CD14-positive monocyte (primary cell): ENCODE measurements around the gene MTR. TPM values are rescaled to one million over a fixed set of nuclear protein-coding genes. Genes with fewer than 3 reads are reported as not detected.

Experiments
- DNase-seq, 3 donors: peaks; one replicate each; pipeline ENCODE4 v3.0.0-alpha.2; 2011 to 2022
- H2AFZ ChIP-seq: 2 replicates; pipeline ENCODE4 v1.6.0; 2012; ENCODE audit warnings: mild to moderate bottlenecking, low read depth, low read length, inconsistent platforms; ENCODE audit not compliant: insufficient read depth, poor library complexity, severe bottlenecking
- H3K27ac ChIP-seq, 2 donors: 1 replicate in 1 of 2; 2 replicates in 1 of 2; pipeline ENCODE4 v1.5.1; 2012 to 2013; ENCODE audit warnings: low read length in 2 of 2, control low read depth in 1 of 2, inconsistent platforms in 1 of 2, low read depth in 1 of 2, mild to moderate bottlenecking in 1 of 2
- H3K27me3 ChIP-seq, 2 donors: one replicate each; pipeline versions ENCODE4 v1.6.0 to v1.6.1; 2011 to 2013; ENCODE audit warnings: low read length in 2 of 2; ENCODE audit not compliant: control insufficient read depth in 2 of 2, insufficient read depth in 2 of 2
- H3K36me3 ChIP-seq, 2 donors: replicated peaks in 1 of 2; 1 replicate in 1 of 2; 2 replicates in 1 of 2; pipeline versions ENCODE4 v1.5.1 to v1.6.1; 2012 to 2013; ENCODE audit warnings: low read length in 2 of 2, control low read depth in 1 of 2, inconsistent platforms in 1 of 2, mild to moderate bottlenecking in 1 of 2; ENCODE audit not compliant: insufficient read depth in 2 of 2, control insufficient read depth in 1 of 2
- H3K4me1 ChIP-seq, 2 donors: 1 replicate in 1 of 2; 2 replicates in 1 of 2; pipeline versions ENCODE4 v1.5.1 to v1.6.1; 2012 to 2013; ENCODE audit warnings: low read length in 2 of 2, control low read depth in 1 of 2, inconsistent platforms in 1 of 2, mild to moderate bottlenecking in 1 of 2, moderate library complexity in 1 of 2; ENCODE audit not compliant: insufficient read depth in 2 of 2, control insufficient read depth in 1 of 2
- H3K4me2 ChIP-seq: replicated peaks from 2 replicates; pipeline ENCODE3; 2012; ENCODE audit warnings: low read length, moderate library complexity, mild to moderate bottlenecking; ENCODE audit not compliant: poor library complexity, severe bottlenecking; ENCODE audit errors: extremely low read depth
- H3K4me3 ChIP-seq, 3 experiments: fragments of 200-600 bp in 1 of 3; sonication (generic) in 1 of 3; replicated peaks in 1 of 3; 1 replicate in 2 of 3; 2 replicates in 1 of 3; pipeline ENCODE4 v1.5.1; 2011 to 2013; ENCODE audit warnings: low read length in 3 of 3, mild to moderate bottlenecking in 3 of 3, control low read depth in 2 of 3, low read depth in 2 of 3, inconsistent platforms in 1 of 3, moderate library complexity in 1 of 3
- H3K79me2 ChIP-seq: 2 replicates; pipeline ENCODE4 v1.6.0; 2012; ENCODE audit warnings: mild to moderate bottlenecking, control low read depth, inconsistent platforms, low read length, moderate library complexity; ENCODE audit not compliant: insufficient read depth
- H3K9ac ChIP-seq: 2 replicates; pipeline ENCODE4 v1.6.0; 2017; ENCODE audit warnings: low read length, mild to moderate bottlenecking; ENCODE audit not compliant: insufficient read depth, poor library complexity, severe bottlenecking
- H3K9me3 ChIP-seq, 2 donors: replicated peaks in 1 of 2; 1 replicate in 1 of 2; 2 replicates in 1 of 2; pipeline versions ENCODE4 v1.5.1 to v1.6.1; 2012 to 2013; ENCODE audit warnings: low read length in 2 of 2, control low read depth in 1 of 2; ENCODE audit not compliant: control insufficient read depth in 1 of 2, insufficient read depth in 1 of 2
- H4K20me1 ChIP-seq: 2 replicates; pipeline ENCODE4 v1.6.0; 2012; ENCODE audit warnings: mild to moderate bottlenecking, low read length, control low read depth, moderate library complexity; ENCODE audit not compliant: insufficient read depth
- H3K27ac Mint-ChIP-seq, 7 donors: one replicate each; pipeline ENCODE4 v1.8.0; 2020; ENCODE audit warnings: mild to moderate bottlenecking in 7 of 7, mixed read lengths in 7 of 7, moderate library complexity in 6 of 7, inconsistent platforms in 2 of 7
- H3K27me3 Mint-ChIP-seq, 3 donors: one replicate each; pipeline ENCODE4 v1.8.0; 2021 to 2022; ENCODE audit warnings: low read depth in 3 of 3, mild to moderate bottlenecking in 3 of 3, mixed read lengths in 3 of 3, moderate library complexity in 3 of 3, inconsistent platforms in 1 of 3
- H3K36me3 Mint-ChIP-seq, 2 donors: one replicate each; pipeline ENCODE4 v1.8.0; 2020; ENCODE audit warnings: mixed read lengths in 2 of 2, inconsistent platforms in 1 of 2, mild to moderate bottlenecking in 1 of 2
- H3K4me1 Mint-ChIP-seq: one replicate; pipeline ENCODE4 v1.8.0; 2020; ENCODE audit warnings: mild to moderate bottlenecking, mixed read lengths
- H3K4me3 Mint-ChIP-seq, 2 donors: one replicate each; pipeline ENCODE4 v1.8.0; 2020; ENCODE audit warnings: mild to moderate bottlenecking in 2 of 2, mixed read lengths in 2 of 2, moderate library complexity in 1 of 2
- H3K9me3 Mint-ChIP-seq, 7 donors: one replicate each; pipeline ENCODE4 v1.8.0; 2020 to 2022; ENCODE audit warnings: mixed read lengths in 7 of 7, mild to moderate bottlenecking in 6 of 7, moderate library complexity in 6 of 7, inconsistent platforms in 2 of 7
- WGBS: methylation state at CpG from one replicate; pipeline ENCODE4 v1.1.5; 2013; ENCODE audit warnings: missing lambda C conversion rate; ENCODE audit not compliant: insufficient coverage; 5-methylcytosine and 5-hydroxymethylcytosine counted together
- intact Hi-C, 2 donors: fragments of 100-400 bp; cut with micrococcal nuclease; formaldehyde crosslinking; loops; one replicate each; pipeline versions ENCODE4 v1.15.0 to v1.15.1; 2023
- polyA plus RNA-seq, 3 donors: library from polyadenylated mRNA; depleted of rRNA in 1 of 3; unstranded in 2 of 3; stranded (reverse) in 1 of 3; fragments of 300-500 nt in 2 of 3; fragments of >200 nt in 1 of 3; fragmentation: Illumina TruSeq in 2 of 3; gene quantifications; 1 replicate in 2 of 3; 2 replicates in 1 of 3; pipeline ENCODE4 v1.2.3, GENCODE V29; 2012 to 2021
- TF ChIP-seq, protein P1 (sequence below): fragments of 200-600 bp; IDR thresholded peaks from one replicate; pipeline ENCODE4 v1.8.0; 2022; ENCODE audit warnings: antibody characterized with exemption, mild to moderate bottlenecking

Gene MTR
- polyA plus RNA-seq, 3 donors = 3.4 to 5.4 (median 4.7) TPM

- Mint-ChIP-seq H3K9me3 (no peaks in the 10 kb centered on the region), H3K4me1 (peaks cover 4% of the 10 kb centered on the region), H3K36me3 (no peaks in the 10 kb centered on the region), H3K27me3 (peaks cover 5 to 9% (median 5%) of the 10 kb centered on the region in 3 donors), H3K4me3 (no peak overlapping the region), H3K27ac (no peak overlapping the region)
- H3K36me3 ChIP-seq = no peaks in the 10 kb centered on the region
- TF ChIP-seq, protein P1, sequence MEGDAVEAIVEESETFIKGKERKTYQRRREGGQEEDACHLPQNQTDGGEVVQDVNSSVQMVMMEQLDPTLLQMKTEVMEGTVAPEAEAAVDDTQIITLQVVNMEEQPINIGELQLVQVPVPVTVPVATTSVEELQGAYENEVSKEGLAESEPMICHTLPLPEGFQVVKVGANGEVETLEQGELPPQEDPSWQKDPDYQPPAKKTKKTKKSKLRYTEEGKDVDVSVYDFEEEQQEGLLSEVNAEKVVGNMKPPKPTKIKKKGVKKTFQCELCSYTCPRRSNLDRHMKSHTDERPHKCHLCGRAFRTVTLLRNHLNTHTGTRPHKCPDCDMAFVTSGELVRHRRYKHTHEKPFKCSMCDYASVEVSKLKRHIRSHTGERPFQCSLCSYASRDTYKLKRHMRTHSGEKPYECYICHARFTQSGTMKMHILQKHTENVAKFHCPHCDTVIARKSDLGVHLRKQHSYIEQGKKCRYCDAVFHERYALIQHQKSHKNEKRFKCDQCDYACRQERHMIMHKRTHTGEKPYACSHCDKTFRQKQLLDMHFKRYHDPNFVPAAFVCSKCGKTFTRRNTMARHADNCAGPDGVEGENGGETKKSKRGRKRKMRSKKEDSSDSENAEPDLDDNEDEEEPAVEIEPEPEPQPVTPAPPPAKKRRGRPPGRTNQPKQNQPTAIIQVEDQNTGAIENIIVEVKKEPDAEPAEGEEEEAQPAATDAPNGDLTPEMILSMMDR = no peak
- H3K27ac ChIP-seq = no peak overlapping the region
- no peak overlapping the region for H3K9ac ChIP-seq
- no peaks in the 10 kb centered on the region for H3K4me1 ChIP-seq
- no CpG with 5 or more reads among the region's 3 CpGs for WGBS
- H3K27me3 ChIP-seq = no peaks in the 10 kb centered on the region
- no peak overlapping the region for H3K4me3 ChIP-seq
- H3K9me3 ChIP-seq = no peaks in the 10 kb centered on the region
- H3K4me2 ChIP-seq = no peak overlapping the region
- H2AFZ ChIP-seq = no peak overlapping the region
- intact Hi-C loops = no loop called here
- DNase-seq = no peak
- H4K20me1 ChIP-seq = no peaks in the 10 kb centered on the region
- H3K79me2 ChIP-seq = no peaks in the 10 kb centered on the region
These were observed 44.2 kb upstream of the MTR start for GRCh38 chr1:236750928-236751327.

DNA sequence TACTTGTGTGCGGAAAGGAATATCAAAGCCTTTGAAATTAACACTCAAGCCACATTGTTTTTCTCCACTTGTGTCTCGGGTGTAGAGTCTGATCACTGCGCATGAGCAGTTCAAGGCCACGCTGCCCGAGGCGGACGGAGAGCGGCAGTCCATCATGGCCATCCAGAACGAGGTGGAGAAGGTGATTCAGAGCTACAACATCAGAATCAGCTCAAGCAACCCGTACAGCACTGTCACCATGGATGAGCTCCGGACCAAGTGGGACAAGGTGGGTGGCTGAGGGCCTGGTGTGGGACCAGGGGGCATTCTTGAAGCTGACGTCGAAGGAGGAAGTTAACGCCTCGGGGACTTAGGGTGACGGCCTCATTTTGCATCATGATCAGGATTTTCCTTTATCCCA lies 43.7 kb upstream of the MTR start:
- Histone ChIP-seq H3K27me3 (no peaks in the 10 kb centered on the region), H3K36me3 (no peaks in the 10 kb centered on the region), H3K27ac (no peak overlapping the region), H3K9ac (no peak overlapping the region), H3K9me3 (no peaks in the 10 kb centered on the region), H3K4me3 (no peak overlapping the region), H3K4me2 (no peak overlapping the region), H3K79me2 (no peaks in the 10 kb centered on the region), H2AFZ (no peak overlapping the region), H3K4me1 (no peaks in the 10 kb centered on the region), H4K20me1 (no peaks in the 10 kb centered on the region)
- intact Hi-C loops = no loop called here
- TF ChIP-seq, protein P1 = no peak
- no peaks in the 10 kb centered on the region for H3K36me3 Mint-ChIP-seq
- H3K4me1 Mint-ChIP-seq = peaks cover 4% of the 10 kb centered on the region
- peaks cover 5 to 9% (median 5%) of the 10 kb centered on the region in 3 donors for H3K27me3 Mint-ChIP-seq
- no peak overlapping the region for H3K4me3 Mint-ChIP-seq
- H3K27ac Mint-ChIP-seq = no peak overlapping the region
- WGBS = 100% methylated on average over 7 of the region's 16 CpGs
- no peak for DNase-seq
- H3K9me3 Mint-ChIP-seq = no peaks in the 10 kb centered on the region
